SK-N-MC (cell line): ENCODE measurements around the gene LARGE1.

ENCODE experiments used
- DNase-seq: peaks from one replicate; pipeline ENCODE4 v3.0.0-alpha.2; 2011; ENCODE audit warnings: low read depth, low spot score
- H3K27ac ChIP-seq: fragments of 200-600 bp; sonication (generic); 2 replicates; pipeline ENCODE4 v1.5.1; 2016; ENCODE audit warnings: mixed run types
- H3K36me3 ChIP-seq: fragments of 200-600 bp; sonication (generic); 2 replicates; pipeline ENCODE4 v1.6.1; 2017; ENCODE audit warnings: antibody characterized with exemption, low read length, mixed read lengths; ENCODE audit not compliant: insufficient read depth
- H3K4me3 ChIP-seq: fragments of 200-600 bp; sonication (generic); 2 replicates; pipeline ENCODE4 v1.5.1; 2016
- H3K9ac ChIP-seq: fragments of 200-600 bp; sonication (generic); 2 replicates; pipeline ENCODE4 v1.8.0; 2017; ENCODE audit warnings: mixed run types, mixed read lengths; ENCODE audit not compliant: insufficient read length
- H3K9me3 ChIP-seq: fragments of 200-600 bp; sonication (generic); 2 replicates; pipeline ENCODE4 v1.6.1; 2017; ENCODE audit warnings: low read depth, mild to moderate bottlenecking, antibody characterized with exemption, low read length, moderate library complexity, mixed read lengths
- EZH2 ChIP-seq: fragments of 200-600 bp; sonication (generic); IDR thresholded peaks from one replicate; pipeline ENCODE4 v1.6.1; 2017; ENCODE audit warnings: antibody characterized with exemption
- FOXP2 ChIP-seq: optimal IDR thresholded peaks from 2 replicates; pipeline ENCODE3; 2011; ENCODE audit warnings: mild to moderate bottlenecking, moderate library complexity; ENCODE audit not compliant: insufficient read depth; ENCODE audit errors: extremely low read length, control extremely low read depth
- POLR2AphosphoS5 ChIP-seq: IDR thresholded peaks from 2 replicates; pipeline ENCODE4 v1.6.1; 2012; ENCODE audit warnings: mild to moderate bottlenecking, low read depth, low read length, borderline replicate concordance

LARGE1 gene

DNA sequence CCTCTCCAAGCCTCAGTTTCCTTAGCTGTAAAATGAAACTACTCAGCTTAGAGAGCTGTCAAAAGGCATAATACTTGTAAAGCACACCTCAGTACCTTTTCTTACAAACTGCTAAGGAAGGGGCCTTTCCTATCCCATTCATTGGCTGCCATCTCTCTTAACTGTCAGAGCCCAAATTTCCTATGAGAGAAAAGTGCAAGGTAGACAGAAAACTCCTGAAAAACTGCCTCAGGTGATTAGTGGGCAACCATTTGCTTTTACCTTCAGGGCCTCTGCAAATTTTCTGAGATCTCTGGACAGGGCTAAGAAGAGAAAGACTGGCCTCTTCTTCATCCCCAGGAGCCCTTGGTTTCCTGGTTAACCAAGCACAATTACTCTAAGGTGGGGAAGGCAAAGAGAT is 13.8 kb downstream of the LARGE1 start:
- no peak for TF ChIP-seq EZH2
- TF ChIP-seq FOXP2: no peak
- Histone ChIP-seq H3K9me3 (no peaks in the 10 kb centered on the region), H3K4me3 (no peak overlapping the region), H3K36me3 (no peaks in the 10 kb centered on the region), H3K9ac (no peak overlapping the region), H3K27ac (no peak overlapping the region)
- no peak for DNase-seq

GRCh38 chr22:33903012-33903411 is 17.3 kb downstream of the LARGE1 start:
- no peak overlapping the region for H3K4me3 ChIP-seq
- H3K9me3 ChIP-seq: no peaks in the 10 kb centered on the region
- TF ChIP-seq POLR2AphosphoS5 (no peak), FOXP2 (no peak), EZH2 (no peak)
- H3K36me3 ChIP-seq: no peaks in the 10 kb centered on the region
- no peak for DNase-seq
- no peak overlapping the region for H3K9ac ChIP-seq
- H3K27ac ChIP-seq: no peak overlapping the region

GRCh38 chr22:33902073-33902472 is 18.2 kb downstream of the LARGE1 start:
- H3K27ac ChIP-seq: no peak overlapping the region
- no peak for DNase-seq
- no peaks in the 10 kb centered on the region for H3K36me3 ChIP-seq
- H3K9me3 ChIP-seq: no peaks in the 10 kb centered on the region
- no peak overlapping the region for H3K9ac ChIP-seq
- H3K4me3 ChIP-seq: no peak overlapping the region
- TF ChIP-seq FOXP2 (no peak), POLR2AphosphoS5 (no peak), EZH2 (no peak)

- no peaks in the 10 kb centered on the region for H3K9me3 ChIP-seq
- H3K36me3 ChIP-seq: no peaks in the 10 kb centered on the region
- H3K27ac ChIP-seq: no peak overlapping the region
- no peak overlapping the region for H3K9ac ChIP-seq
- H3K4me3 ChIP-seq: no peak overlapping the region
- TF ChIP-seq EZH2 (no peak), POLR2AphosphoS5 (no peak), FOXP2 (no peak)
- DNase-seq: no peak
Observed at GRCh38 chr22:33898121-33898520, 22.2 kb downstream of the LARGE1 start.

GRCh38 chr22:33897448-33897835 is 22.8 kb downstream of the LARGE1 start:
- no peak for DNase-seq
- no peaks in the 10 kb centered on the region for H3K36me3 ChIP-seq
- no peaks in the 10 kb centered on the region for H3K9me3 ChIP-seq
- no peak overlapping the region for H3K4me3 ChIP-seq
- TF ChIP-seq POLR2AphosphoS5 (no peak), FOXP2 (no peak), EZH2 (no peak)
- H3K27ac ChIP-seq: no peak overlapping the region
- no peak overlapping the region for H3K9ac ChIP-seq

- no peak for DNase-seq
- Histone ChIP-seq H3K9ac (no peak overlapping the region), H3K27ac (no peak overlapping the region), H3K36me3 (no peaks in the 10 kb centered on the region), H3K4me3 (no peak overlapping the region), H3K9me3 (no peaks in the 10 kb centered on the region)
- TF ChIP-seq FOXP2: no peak
- TF ChIP-seq EZH2: no peak
- no peak for TF ChIP-seq POLR2AphosphoS5
Observed at GRCh38 chr22:33896575-33897447, 23.5 kb downstream of the LARGE1 start.

DNA sequence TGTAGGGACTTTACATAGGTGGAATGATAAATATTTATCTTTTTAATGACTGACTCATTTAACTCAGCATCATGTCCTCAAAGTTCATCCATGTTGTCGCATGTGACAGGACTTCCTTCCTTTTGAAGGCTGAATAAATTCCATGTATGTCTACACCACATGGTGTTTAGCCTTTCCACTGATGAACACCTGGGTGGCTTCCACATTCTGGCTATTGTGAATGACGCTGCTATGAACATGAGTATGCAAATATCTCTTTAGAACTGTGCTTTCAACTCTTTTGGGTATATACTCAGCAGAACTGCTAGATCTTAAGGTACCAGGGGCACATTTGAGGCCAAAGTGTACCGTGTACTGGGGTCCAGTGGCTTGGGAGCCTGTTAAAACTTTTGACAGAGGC is 24.1 kb downstream of the LARGE1 start:
- no peak overlapping the region for H3K27ac ChIP-seq
- no peak for DNase-seq
- TF ChIP-seq EZH2 (no peak), POLR2AphosphoS5 (no peak), FOXP2 (no peak)
- no peak overlapping the region for H3K4me3 ChIP-seq
- no peaks in the 10 kb centered on the region for H3K9me3 ChIP-seq
- no peak overlapping the region for H3K9ac ChIP-seq
- H3K36me3 ChIP-seq: no peaks in the 10 kb centered on the region

- Histone ChIP-seq H3K4me3 (no peak overlapping the region), H3K36me3 (no peaks in the 10 kb centered on the region), H3K9me3 (no peaks in the 10 kb centered on the region), H3K9ac (no peak overlapping the region), H3K27ac (no peak overlapping the region)
- TF ChIP-seq FOXP2 (no peak), EZH2 (no peak), POLR2AphosphoS5 (no peak)
- no peak for DNase-seq
Observed at GRCh38 chr22:33895444-33895843, 24.8 kb downstream of the LARGE1 start.

- no peak overlapping the region for H3K27ac ChIP-seq
- H3K36me3 ChIP-seq: no peaks in the 10 kb centered on the region
- TF ChIP-seq EZH2: no peak
- TF ChIP-seq FOXP2: no peak
- no peak for TF ChIP-seq POLR2AphosphoS5
- no peak overlapping the region for H3K9ac ChIP-seq
- no peak for DNase-seq
- H3K9me3 ChIP-seq: no peaks in the 10 kb centered on the region
- H3K4me3 ChIP-seq: no peak overlapping the region
Observed at GRCh38 chr22:33894515-33894914, 25.8 kb downstream of the LARGE1 start.
